Measurements from ENCODE around the gene RPS17. TPM values are rescaled to one million over a fixed set of nuclear protein-coding genes. Genes with fewer than 3 reads are reported as not detected.
"Not testable (repeated sequence)": the region's sequence is repeated elsewhere in the genome, so short reads cannot be mapped to it uniquely, and the experiment has no call there.

Gene RPS17
- total and polyA plus RNA-seq, 9 donors, result 2,775 to 5,512 (median 3,236) TPM

DNA sequence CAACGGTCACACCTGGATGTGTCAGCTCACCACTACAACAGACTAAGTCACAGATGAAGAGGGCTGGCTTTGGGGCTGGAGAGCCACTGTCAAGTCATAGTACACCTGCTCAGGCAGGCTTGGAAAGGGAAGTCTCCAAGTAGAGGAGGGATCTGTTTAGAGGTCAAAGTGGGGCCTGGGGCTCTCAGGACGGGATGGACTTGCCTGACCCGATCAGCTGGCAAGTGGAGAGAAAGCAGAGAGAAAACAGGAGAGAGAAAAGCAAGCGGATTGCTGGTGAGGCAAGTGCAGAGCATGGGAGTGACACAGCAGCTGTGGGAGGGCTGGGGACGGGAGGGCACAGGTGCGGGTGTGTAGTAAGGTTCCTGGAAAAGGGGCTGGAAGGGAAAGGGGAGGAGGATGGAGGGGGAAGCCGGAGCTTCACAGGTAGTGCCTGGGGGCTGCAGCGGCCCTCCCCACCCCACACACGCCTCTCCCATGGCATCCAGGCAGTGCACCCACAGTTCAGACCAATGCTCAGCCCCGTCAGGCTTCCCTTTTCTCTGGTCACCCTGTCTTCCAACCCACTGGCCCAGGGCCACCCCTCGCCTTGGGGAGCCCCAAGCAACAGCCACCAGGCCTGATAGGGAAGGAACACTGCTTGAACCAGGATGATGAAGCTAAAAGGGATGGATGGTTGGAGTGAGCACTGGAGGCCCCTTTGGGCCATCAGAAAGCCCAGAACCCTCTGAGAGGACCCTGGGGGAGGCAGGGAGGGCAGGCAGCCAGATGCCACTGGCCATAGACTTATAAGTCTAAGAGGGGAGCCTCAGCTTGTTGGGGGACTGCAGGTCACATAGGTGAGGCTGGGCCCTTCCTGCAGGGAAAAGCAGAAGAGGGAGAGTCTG is 8.5 kb downstream of the RPS17 start:
- 58% methylated on average over 4 of the region's 11 CpGs for WGBS (ENCODE audit: insufficient coverage)
- peaks cover 15% of the 10 kb centered on the region for H3K4me1 ChIP-seq (ENCODE audit: control insufficient read depth, insufficient read depth, low read length)
- H3K4me3 ChIP-seq (ENCODE audit: low read length), result no peak overlapping the region
- DNase-seq, result peak; percentile 20
- no peaks in the 10 kb centered on the region for H3K27me3 ChIP-seq (ENCODE audit: control insufficient read depth, insufficient read depth, low read length)
- H3K27ac ChIP-seq (ENCODE audit: low read length), result peak overlapping the region; percentile 55
- H3K36me3 ChIP-seq (ENCODE audit: control insufficient read depth, insufficient read depth, low read length), result peaks cover 33% of the 10 kb centered on the region
- no peaks in the 10 kb centered on the region for H3K9me3 ChIP-seq (replicated peaks; ENCODE audit: control insufficient read depth, low read depth, low read length)

DNA sequence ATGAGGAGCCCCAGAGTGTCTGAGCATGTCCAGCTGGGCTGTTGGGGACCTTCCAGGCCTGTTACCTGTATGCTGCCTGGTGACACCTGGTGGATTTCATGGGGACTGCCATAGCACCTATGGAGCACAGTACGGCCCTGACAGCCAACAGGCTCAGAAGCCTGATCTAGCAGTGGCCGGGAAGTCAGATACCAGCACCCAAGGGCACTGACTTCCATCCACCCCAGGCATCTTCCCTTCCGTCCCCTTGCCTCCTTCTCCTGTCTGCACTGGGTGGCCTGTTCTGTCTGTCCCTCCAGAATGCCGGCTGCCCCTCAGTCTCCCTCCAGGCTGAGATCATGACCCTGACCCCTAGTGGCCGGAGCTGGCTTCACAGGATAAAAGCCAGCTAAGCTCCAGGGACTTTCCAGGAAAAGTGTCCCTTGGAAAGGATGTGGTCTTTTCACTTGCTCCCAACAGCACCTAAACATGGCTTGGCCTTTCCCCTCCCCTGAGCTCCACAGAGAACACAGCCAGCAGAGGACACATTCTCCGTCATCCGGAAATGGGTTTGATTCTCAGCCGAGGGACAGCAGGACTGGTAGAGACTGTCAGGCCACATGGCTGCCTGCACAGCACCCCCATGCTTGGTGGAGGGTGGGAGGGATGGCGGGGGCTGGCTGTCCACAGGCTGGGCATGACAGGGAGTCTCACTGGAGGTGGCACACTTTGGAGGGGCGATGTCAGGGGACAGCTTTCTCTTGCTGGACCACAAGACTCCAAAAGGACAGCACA is 9.5 kb downstream of the RPS17 start:
- Histone ChIP-seq H3K4me1 (ENCODE audit: control insufficient read depth, insufficient read depth, low read length) (peaks cover 15% of the 10 kb centered on the region), H3K9me3 (replicated peaks; ENCODE audit: control insufficient read depth, low read depth, low read length) (no peaks in the 10 kb centered on the region), H3K27me3 (ENCODE audit: control insufficient read depth, insufficient read depth, low read length) (no peaks in the 10 kb centered on the region), H3K27ac (ENCODE audit: low read length) (peak overlapping the region; percentile 35), H3K36me3 (ENCODE audit: control insufficient read depth, insufficient read depth, low read length) (peaks cover 24% of the 10 kb centered on the region), H3K4me3 (ENCODE audit: low read length) (no peak overlapping the region)
- 19% methylated on average over 9 of the region's 10 CpGs for WGBS (ENCODE audit: insufficient coverage)
- peak; percentile 60 for DNase-seq

GRCh38 chr15:82530006-82530405 is 10.3 kb downstream of the RPS17 start:
- Histone ChIP-seq H3K9me3 (replicated peaks; ENCODE audit: control insufficient read depth, low read depth, low read length) (no peaks in the 10 kb centered on the region), H3K4me1 (ENCODE audit: control insufficient read depth, insufficient read depth, low read length) (peaks cover 15% of the 10 kb centered on the region), H3K27me3 (ENCODE audit: control insufficient read depth, insufficient read depth, low read length) (no peaks in the 10 kb centered on the region), H3K4me3 (ENCODE audit: low read length) (no peak overlapping the region), H3K36me3 (ENCODE audit: control insufficient read depth, insufficient read depth, low read length) (peaks cover 20% of the 10 kb centered on the region), H3K27ac (ENCODE audit: low read length) (no peak overlapping the region)
- WGBS (ENCODE audit: insufficient coverage), result 60% methylated on average over 1 of the region's 3 CpGs
- no peak for DNase-seq

- not testable (repeated sequence) for H3K4me1 ChIP-seq (ENCODE audit: control insufficient read depth, insufficient read depth, low read length); H3K27me3 ChIP-seq (ENCODE audit: control insufficient read depth, insufficient read depth, low read length); H3K36me3 ChIP-seq (ENCODE audit: control insufficient read depth, insufficient read depth, low read length); H3K27ac ChIP-seq (ENCODE audit: low read length); H3K4me3 ChIP-seq (ENCODE audit: low read length); DNase-seq; H3K9me3 ChIP-seq (replicated peaks; ENCODE audit: control insufficient read depth, low read depth, low read length)
- WGBS (ENCODE audit: insufficient coverage), result no CpG with 5 or more reads among the region's 48 CpGs
These were observed 26.7 kb downstream of the RPS17 start for GRCh38 chr15:82513587-82513986.

DNA sequence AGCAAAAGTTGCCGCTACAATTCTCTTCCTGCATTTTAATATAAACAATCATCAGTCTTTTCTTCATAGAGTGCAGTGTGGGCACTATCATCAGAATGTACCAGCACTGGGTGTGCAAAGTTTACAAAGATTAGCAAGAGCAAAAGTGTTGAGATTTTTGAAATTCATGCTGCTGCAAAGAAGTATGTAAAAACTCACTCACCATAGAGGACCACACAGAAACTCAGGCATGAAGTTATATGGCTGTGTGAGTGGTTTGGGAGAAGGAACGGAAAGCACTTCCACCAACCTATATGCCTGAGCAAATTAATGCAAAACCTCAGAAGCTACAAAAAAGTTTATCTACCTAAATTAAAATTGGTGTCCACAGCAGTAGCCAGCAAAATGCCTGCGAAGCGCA is 32.6 kb downstream of the RPS17 start:
- no CpG with 5 or more reads among the region's 4 CpGs for WGBS (ENCODE audit: insufficient coverage)
- H3K4me3 ChIP-seq (ENCODE audit: low read length), result not testable (repeated sequence)

DNA sequence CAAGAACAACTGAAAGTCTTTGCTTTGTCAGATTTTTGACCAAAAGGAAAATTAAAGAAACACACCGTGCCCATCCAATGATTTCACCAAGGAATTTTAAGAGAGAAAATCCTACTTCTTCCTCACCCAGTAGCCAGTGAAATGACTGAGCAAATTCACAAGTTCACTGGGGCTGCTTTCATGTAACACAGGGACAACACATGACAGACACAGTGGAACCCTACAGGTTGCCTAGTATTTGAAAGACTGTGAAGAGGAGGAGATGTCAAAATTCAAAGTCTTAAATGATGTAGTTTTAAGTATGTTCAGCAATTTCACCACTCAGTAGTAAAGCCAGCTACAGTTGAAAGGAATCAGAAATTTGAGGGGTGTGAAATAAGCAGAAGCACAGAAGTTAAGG is 33.2 kb downstream of the RPS17 start:
- not testable (repeated sequence) for H3K27ac ChIP-seq (ENCODE audit: low read length); H3K9me3 ChIP-seq (replicated peaks; ENCODE audit: control insufficient read depth, low read depth, low read length); H3K27me3 ChIP-seq (ENCODE audit: control insufficient read depth, insufficient read depth, low read length); DNase-seq; H3K4me1 ChIP-seq (ENCODE audit: control insufficient read depth, insufficient read depth, low read length); H3K36me3 ChIP-seq (ENCODE audit: control insufficient read depth, insufficient read depth, low read length); H3K4me3 ChIP-seq (ENCODE audit: low read length)
- no CpG with 5 or more reads among the region's 1 CpG for WGBS (ENCODE audit: insufficient coverage)

More for the DNA sequence above, 32.6 kb downstream of the RPS17 start:
- not testable (repeated sequence) for H3K27ac ChIP-seq (ENCODE audit: low read length); H3K36me3 ChIP-seq (ENCODE audit: control insufficient read depth, insufficient read depth, low read length); H3K9me3 ChIP-seq (replicated peaks; ENCODE audit: control insufficient read depth, low read depth, low read length); H3K4me1 ChIP-seq (ENCODE audit: control insufficient read depth, insufficient read depth, low read length); H3K27me3 ChIP-seq (ENCODE audit: control insufficient read depth, insufficient read depth, low read length); DNase-seq

- H3K36me3 ChIP-seq (ENCODE audit: control insufficient read depth, insufficient read depth, low read length); H3K9me3 ChIP-seq (replicated peaks; ENCODE audit: control insufficient read depth, low read depth, low read length); H3K27ac ChIP-seq (ENCODE audit: low read length); DNase-seq; H3K4me1 ChIP-seq (ENCODE audit: control insufficient read depth, insufficient read depth, low read length); H3K4me3 ChIP-seq (ENCODE audit: low read length); H3K27me3 ChIP-seq (ENCODE audit: control insufficient read depth, insufficient read depth, low read length): not testable (repeated sequence)
- no CpG with 5 or more reads among the region's 3 CpGs for WGBS (ENCODE audit: insufficient coverage)
These were observed 34.4 kb downstream of the RPS17 start for GRCh38 chr15:82505842-82506241.

DNA sequence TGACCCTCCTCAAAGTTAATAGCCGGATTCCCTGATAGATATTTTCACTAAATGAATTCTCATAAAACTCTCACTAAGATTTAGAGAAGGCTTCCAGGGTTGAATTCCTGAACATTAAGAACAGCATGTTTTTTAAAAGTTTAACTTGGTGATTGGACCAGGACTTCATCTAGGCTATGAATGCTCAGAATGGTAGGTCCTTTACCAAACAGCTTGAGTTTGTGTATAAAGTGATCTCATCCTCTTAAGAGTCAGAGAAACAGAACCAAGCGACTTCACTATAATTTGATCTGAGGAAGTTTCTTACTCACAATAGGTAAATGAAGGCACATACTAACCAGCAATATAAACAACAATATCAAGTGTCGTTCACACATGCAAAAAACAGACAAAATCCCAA is 36.2 kb downstream of the RPS17 start:
- not testable (repeated sequence) for H3K4me1 ChIP-seq (ENCODE audit: control insufficient read depth, insufficient read depth, low read length); H3K27me3 ChIP-seq (ENCODE audit: control insufficient read depth, insufficient read depth, low read length); H3K36me3 ChIP-seq (ENCODE audit: control insufficient read depth, insufficient read depth, low read length); DNase-seq; H3K9me3 ChIP-seq (replicated peaks; ENCODE audit: control insufficient read depth, low read depth, low read length); H3K4me3 ChIP-seq (ENCODE audit: low read length); H3K27ac ChIP-seq (ENCODE audit: low read length)
- WGBS (ENCODE audit: insufficient coverage), result no CpG with 5 or more reads among the region's 3 CpGs

- WGBS (ENCODE audit: insufficient coverage), result 100% methylated on average over 1 of the region's 7 CpGs
- H3K27me3 ChIP-seq (ENCODE audit: control insufficient read depth, insufficient read depth, low read length); DNase-seq; H3K9me3 ChIP-seq (replicated peaks; ENCODE audit: control insufficient read depth, low read depth, low read length); H3K27ac ChIP-seq (ENCODE audit: low read length); H3K4me1 ChIP-seq (ENCODE audit: control insufficient read depth, insufficient read depth, low read length); H3K4me3 ChIP-seq (ENCODE audit: low read length); H3K36me3 ChIP-seq (ENCODE audit: control insufficient read depth, insufficient read depth, low read length): not testable (repeated sequence)
These were observed 37.4 kb downstream of the RPS17 start for GRCh38 chr15:82502700-82503339.

DNA sequence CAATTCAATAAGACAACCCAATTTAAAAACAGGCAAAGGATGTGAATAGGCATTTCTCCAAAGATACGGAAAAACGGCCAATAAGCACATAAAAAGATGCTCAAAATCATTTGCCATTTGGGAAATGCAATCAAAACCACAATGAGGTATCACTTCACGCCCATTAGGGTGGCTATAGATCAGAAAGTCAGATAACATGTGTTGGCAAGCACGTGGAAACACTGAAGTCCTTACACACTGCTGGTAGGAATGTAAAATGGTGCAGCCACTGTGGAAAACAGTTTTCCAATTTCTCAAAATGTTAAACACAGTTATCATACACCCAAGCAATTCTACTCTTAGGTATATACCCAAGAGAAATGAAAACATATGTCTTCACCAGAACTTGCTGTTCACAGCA is 39.5 kb downstream of the RPS17 start:
- not testable (repeated sequence) for H3K4me3 ChIP-seq (ENCODE audit: low read length); H3K27me3 ChIP-seq (ENCODE audit: control insufficient read depth, insufficient read depth, low read length); H3K4me1 ChIP-seq (ENCODE audit: control insufficient read depth, insufficient read depth, low read length); H3K36me3 ChIP-seq (ENCODE audit: control insufficient read depth, insufficient read depth, low read length); H3K27ac ChIP-seq (ENCODE audit: low read length); DNase-seq; H3K9me3 ChIP-seq (replicated peaks; ENCODE audit: control insufficient read depth, low read depth, low read length)
- no CpG with 5 or more reads among the region's 4 CpGs for WGBS (ENCODE audit: insufficient coverage)
